ENCODE measurements around the gene SERPINA5. TPM values are rescaled to one million over a fixed set of nuclear protein-coding genes. Genes with fewer than 3 reads are reported as not detected.

Gene SERPINA5
- total and polyA plus RNA-seq, 2 of the 13 experiments (the other 11 are each of a cell fraction or from before 2014, with no cell fraction given), result 449 to 498 TPM

DNA sequence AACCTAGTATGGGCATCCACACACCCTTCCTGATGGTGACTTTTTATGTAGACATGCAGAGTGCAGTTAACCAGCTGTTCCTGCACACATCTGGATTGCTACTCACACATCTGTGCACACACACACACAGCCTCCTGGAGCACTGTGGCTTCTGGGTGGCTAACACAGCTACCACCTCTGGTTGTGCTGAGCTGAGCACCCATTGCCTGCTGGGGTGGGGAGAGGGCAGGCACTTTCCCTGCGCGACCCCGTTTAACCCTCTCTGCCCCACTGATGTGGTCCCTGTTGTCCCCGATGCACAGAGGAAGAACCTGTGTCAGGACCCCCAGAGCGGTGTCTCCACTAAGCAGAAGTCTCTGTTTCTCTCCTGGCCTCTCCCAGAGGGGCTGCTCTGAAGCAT is 16.6 kb downstream of the SERPINA5 start (continued):
- TF ChIP-seq, protein P1, sequence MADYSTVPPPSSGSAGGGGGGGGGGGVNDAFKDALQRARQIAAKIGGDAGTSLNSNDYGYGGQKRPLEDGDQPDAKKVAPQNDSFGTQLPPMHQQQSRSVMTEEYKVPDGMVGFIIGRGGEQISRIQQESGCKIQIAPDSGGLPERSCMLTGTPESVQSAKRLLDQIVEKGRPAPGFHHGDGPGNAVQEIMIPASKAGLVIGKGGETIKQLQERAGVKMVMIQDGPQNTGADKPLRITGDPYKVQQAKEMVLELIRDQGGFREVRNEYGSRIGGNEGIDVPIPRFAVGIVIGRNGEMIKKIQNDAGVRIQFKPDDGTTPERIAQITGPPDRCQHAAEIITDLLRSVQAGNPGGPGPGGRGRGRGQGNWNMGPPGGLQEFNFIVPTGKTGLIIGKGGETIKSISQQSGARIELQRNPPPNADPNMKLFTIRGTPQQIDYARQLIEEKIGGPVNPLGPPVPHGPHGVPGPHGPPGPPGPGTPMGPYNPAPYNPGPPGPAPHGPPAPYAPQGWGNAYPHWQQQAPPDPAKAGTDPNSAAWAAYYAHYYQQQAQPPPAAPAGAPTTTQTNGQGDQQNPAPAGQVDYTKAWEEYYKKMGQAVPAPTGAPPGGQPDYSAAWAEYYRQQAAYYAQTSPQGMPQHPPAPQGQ (CRISPR knock-in tag; IDR thresholded peaks at IDR 0.05; ENCODE audit: borderline replicate concordance), result 0 out of 2 replicates have a peak, but pooled peaks have one; percentile 60
- TF ChIP-seq ZNF343 (CRISPR knock-in tag; IDR thresholded peaks at IDR 0.05) (no peak), ZNF652 (CRISPR knock-in tag; IDR thresholded peaks at IDR 0.05; ENCODE audit: borderline replicate concordance, low read depth) (peak; percentile 70), ZBTB42 (CRISPR knock-in tag; IDR thresholded peaks at IDR 0.05) (peak; percentile 96), ZNF292 (CRISPR knock-in tag; IDR thresholded peaks at IDR 0.05; ENCODE audit: borderline replicate concordance, low read depth) (no peak), BHLHE40 (IDR thresholded peaks at IDR 0.05; ENCODE audit: low read length) (no peak), YY1 (IDR thresholded peaks at IDR 0.05; ENCODE audit: insufficient read depth, insufficient replicate concordance, low read depth, low read length) (no peak), SMARCC2 (IDR thresholded peaks at IDR 0.05) (no peak), SMC3 (IDR thresholded peaks at IDR 0.05; ENCODE audit: low read length) (no peak), SMARCE1 (IDR thresholded peaks at IDR 0.05; ENCODE audit: borderline replicate concordance) (no peak), ZNF615 (CRISPR knock-in tag; IDR thresholded peaks at IDR 0.05; ENCODE audit: borderline replicate concordance) (no peak), TGIF2 (CRISPR knock-in tag; IDR thresholded peaks at IDR 0.05) (0 out of 2 replicates have a peak, but pooled peaks have one; percentile 38), ZNF570 (CRISPR knock-in tag; IDR thresholded peaks at IDR 0.05; ENCODE audit: borderline replicate concordance) (no peak), CBFB (CRISPR knock-in tag; IDR thresholded peaks at IDR 0.05) (no peak)
- TF ChIP-seq, protein P2, sequence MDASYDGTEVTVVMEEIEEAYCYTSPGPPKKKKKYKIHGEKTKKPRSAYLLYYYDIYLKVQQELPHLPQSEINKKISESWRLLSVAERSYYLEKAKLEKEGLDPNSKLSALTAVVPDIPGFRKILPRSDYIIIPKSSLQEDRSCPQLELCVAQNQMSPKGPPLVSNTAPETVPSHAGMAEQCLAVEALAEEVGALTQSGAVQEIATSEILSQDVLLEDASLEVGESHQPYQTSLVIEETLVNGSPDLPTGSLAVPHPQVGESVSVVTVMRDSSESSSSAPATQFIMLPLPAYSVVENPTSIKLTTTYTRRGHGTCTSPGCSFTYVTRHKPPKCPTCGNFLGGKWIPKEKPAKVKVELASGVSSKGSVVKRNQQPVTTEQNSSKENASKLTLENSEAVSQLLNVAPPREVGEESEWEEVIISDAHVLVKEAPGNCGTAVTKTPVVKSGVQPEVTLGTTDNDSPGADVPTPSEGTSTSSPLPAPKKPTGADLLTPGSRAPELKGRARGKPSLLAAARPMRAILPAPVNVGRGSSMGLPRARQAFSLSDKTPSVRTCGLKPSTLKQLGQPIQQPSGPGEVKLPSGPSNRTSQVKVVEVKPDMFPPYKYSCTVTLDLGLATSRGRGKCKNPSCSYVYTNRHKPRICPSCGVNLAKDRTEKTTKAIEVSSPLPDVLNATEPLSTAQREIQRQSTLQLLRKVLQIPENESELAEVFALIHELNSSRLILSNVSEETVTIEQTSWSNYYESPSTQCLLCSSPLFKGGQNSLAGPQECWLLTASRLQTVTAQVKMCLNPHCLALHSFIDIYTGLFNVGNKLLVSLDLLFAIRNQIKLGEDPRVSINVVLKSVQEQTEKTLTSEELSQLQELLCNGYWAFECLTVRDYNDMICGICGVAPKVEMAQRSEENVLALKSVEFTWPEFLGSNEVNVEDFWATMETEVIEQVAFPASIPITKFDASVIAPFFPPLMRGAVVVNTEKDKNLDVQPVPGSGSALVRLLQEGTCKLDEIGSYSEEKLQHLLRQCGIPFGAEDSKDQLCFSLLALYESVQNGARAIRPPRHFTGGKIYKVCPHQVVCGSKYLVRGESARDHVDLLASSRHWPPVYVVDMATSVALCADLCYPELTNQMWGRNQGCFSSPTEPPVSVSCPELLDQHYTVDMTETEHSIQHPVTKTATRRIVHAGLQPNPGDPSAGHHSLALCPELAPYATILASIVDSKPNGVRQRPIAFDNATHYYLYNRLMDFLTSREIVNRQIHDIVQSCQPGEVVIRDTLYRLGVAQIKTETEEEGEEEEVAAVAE (CRISPR knock-in tag; IDR thresholded peaks at IDR 0.05; ENCODE audit: borderline replicate concordance), result no peak
- TF ChIP-seq, protein P3, sequence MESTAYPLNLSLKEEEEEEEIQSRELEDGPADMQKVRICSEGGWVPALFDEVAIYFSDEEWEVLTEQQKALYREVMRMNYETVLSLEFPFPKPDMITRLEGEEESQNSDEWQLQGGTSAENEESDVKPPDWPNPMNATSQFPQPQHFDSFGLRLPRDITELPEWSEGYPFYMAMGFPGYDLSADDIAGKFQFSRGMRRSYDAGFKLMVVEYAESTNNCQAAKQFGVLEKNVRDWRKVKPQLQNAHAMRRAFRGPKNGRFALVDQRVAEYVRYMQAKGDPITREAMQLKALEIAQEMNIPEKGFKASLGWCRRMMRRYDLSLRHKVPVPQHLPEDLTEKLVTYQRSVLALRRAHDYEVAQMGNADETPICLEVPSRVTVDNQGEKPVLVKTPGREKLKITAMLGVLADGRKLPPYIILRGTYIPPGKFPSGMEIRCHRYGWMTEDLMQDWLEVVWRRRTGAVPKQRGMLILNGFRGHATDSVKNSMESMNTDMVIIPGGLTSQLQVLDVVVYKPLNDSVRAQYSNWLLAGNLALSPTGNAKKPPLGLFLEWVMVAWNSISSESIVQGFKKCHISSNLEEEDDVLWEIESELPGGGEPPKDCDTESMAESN (CRISPR knock-in tag; conservative IDR thresholded peaks at IDR 0.05), result no peak
